PC-9 (cell line): ENCODE results near the gene OTULIN.

Source experiments
- EZH2 ChIP-seq: fragments of 200-600 bp; sonication (generic); IDR thresholded peaks from 2 replicates; pipeline ENCODE4 v1.8.0; 2017; ENCODE audit warnings: antibody characterized with exemption, low read depth
- TF ChIP-seq, protein P1 (sequence below): fragments of 200-600 bp; sonication (generic); conservative IDR thresholded peaks from 2 replicates; pipeline ENCODE4 v1.6.1; 2017; ENCODE audit warnings: mixed run types, antibody characterized with exemption, mild to moderate bottlenecking, moderate library complexity

DNA sequence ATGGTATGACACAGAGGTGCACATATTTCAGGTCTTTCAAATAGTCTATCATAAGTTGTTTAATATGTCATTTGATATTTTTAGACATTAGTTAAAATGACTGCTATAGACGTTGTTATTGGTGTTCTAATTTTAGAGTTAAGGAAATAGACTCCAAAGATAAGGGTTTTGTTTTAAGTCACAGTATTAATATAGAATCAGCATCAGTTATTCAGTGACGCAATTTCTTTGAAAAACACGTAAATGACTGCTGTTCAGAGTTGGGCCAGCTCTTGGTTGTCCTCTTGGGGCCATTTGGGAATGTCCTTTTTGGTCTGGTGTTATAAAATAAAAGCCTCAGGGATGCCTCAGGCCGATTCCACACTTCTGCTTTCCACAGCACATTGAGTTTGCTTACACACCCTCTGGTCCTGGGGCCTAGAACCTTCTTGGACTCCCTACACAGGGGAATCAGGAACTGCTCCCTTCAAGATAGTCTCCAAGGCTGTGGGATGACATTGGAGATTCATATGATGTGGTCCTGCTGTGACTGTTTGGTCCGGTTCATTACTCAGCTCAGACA lies 14.3 kb downstream of the OTULIN start:
- TF ChIP-seq, protein P1, sequence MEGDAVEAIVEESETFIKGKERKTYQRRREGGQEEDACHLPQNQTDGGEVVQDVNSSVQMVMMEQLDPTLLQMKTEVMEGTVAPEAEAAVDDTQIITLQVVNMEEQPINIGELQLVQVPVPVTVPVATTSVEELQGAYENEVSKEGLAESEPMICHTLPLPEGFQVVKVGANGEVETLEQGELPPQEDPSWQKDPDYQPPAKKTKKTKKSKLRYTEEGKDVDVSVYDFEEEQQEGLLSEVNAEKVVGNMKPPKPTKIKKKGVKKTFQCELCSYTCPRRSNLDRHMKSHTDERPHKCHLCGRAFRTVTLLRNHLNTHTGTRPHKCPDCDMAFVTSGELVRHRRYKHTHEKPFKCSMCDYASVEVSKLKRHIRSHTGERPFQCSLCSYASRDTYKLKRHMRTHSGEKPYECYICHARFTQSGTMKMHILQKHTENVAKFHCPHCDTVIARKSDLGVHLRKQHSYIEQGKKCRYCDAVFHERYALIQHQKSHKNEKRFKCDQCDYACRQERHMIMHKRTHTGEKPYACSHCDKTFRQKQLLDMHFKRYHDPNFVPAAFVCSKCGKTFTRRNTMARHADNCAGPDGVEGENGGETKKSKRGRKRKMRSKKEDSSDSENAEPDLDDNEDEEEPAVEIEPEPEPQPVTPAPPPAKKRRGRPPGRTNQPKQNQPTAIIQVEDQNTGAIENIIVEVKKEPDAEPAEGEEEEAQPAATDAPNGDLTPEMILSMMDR, result no peak
- TF ChIP-seq EZH2, result no peak
